ENCODE results near the gene ADAMTS2.

The ADAMTS2 gene

DNA sequence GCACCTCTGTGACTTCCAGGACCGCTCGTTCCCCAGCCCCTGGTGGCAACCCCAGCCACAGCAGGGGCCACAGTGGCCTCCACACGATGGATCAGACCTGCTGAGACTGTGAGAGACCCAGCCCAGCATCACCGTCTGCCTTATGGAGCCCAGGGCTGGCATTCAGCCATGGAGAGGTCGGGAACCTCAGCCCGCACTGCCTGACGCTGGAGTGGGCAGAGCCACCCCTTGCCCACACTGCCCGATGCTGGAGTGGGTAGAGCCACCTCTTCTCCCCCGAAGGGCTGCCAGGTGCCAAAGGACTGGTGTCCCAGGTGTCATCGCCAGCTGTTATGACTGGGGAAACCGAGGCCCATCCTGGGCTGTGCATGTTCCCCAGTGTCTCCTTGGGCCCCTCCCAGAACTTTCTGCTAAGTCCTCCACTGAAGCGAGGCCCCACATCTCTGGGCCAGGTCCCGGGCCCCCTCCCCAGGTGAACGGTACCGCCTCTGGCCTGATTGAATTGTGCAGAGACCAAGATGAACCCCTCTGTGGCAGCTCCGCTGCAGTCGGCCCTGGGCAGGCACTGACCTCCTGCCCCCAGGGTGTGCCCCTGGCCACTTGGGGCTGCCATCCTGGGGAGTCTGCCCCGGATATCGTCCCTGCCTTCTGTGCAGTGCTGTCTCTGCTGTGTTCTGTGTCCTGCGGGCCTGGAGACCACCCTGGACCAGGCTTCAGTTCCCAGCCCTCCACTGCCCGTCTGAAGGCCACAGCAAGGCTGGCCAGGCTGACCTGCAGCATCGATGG, 137.1 kb downstream of the ADAMTS2 start:
- no peak for DNase-seq

DNA sequence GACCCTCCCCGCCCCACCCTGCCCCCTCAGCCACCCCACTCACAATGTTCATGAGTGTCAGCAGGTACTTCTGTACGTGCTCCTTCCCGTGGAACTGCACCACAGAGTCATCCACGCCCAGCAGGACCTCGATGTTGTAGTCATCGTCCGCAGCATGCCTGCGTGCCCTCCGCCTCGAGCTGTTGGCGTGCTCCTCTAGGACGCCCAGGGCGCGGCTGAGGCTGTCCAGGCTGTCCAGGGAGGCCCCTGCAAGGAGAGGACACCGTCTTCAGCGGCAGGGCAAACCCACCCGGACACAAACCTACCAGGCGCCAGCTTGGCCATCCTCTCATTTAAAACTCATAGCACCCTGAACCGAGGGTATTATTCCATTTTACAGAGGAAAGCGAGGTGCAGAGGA, 137.8 kb downstream of the ADAMTS2 start:
- no peak for DNase-seq

DNA sequence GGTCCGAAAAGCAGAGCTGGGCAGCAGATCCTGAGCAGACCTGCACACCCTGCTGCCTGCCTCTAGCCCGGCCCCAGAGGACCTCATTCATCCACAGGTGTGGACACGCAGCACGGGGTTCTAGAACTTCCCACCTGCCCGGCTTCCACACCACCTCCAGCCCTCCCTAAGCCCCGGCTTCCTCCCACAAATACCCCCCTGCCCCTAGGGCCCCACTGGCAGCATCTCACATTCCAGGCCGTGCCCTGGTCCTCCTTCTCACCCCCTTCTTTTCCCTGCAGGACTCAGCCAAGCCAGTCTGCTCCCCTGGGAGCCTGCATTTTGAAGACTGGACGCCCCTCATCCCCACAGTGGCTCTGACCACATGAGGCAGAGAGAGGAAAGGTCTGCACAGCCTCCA, 138.9 kb downstream of the ADAMTS2 start:
- no peak for DNase-seq

DNA sequence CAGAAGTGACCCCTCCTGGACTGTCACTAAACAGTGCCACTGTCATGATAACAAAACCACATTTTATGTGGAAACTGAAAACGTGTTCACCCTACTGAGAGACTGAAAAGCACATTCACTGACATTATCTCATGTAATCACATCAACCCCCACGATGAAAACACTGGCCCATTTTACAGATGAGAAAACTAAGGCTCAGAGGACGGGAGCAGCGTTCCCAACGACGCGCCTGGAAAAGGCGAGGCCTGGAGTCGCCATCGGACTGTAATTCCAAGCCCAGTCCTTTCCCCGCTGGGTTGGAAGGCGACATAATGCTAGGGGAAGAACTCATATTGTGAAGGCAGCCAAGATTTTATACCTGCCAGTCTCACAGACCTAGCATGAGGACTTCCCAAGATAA, 140.0 kb downstream of the ADAMTS2 start:
- no peak for DNase-seq

DNA sequence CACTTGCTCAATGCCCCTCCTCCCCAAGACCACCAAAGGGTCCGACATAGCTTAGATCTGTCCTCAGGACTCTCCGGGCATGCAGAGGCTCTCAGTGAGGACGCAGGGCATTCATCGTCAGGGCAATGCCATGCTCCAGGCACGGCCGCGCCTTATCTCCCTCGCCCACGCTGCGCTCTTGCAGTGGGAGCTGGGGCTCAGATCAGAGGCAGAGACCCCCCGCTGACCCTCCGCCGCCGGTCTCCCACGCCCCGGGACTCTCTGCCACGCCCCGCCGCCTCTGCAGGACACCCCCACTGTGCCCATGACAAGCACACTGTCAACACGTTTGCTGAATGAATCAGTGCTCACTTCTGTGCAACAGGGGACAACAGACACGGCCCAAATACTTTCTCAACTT, 140.7 kb downstream of the ADAMTS2 start:
- DNase-seq, result no peak

DNA sequence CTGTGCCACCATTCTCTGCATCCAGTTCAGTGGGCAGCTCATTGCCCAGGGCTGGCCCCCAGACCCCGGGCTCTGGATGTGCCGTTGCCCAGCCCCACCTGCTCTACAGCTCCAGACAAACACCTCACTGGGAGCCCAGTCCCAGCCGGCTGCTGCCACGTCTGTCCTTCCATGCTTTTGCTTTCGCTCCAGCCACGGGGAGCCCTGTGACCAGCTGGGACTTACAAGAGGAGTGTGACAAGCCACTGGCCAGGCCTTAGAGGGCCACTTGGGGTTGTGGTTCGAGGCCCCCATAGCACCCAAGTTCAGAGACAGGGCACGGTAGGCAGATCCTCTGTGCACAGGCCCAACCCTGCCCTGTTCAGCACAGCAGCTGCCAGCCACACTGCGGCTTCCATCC, 142.0 kb downstream of the ADAMTS2 start:
- DNase-seq, result no peak

DNA sequence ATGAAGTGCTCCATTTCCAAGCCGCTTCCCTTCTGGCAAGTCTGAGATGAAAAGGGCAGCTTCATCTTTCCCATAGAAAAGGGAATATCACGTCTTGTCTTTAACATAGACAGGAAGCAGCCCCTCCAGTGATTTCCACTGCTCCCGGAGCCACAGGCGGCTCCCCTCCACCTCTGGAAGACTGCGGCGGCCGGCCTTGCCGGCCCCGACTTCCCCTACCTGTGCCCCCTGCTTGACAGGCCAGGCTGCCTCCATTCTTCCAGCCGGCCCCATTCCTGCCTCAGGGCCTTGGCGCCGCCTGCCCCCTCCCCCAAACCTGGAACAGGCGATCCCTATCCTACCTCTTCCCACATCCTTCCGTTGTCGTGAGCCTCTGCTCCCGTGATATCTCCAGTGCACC, 143.3 kb downstream of the ADAMTS2 start:
- DNase-seq, result no peak

DNA sequence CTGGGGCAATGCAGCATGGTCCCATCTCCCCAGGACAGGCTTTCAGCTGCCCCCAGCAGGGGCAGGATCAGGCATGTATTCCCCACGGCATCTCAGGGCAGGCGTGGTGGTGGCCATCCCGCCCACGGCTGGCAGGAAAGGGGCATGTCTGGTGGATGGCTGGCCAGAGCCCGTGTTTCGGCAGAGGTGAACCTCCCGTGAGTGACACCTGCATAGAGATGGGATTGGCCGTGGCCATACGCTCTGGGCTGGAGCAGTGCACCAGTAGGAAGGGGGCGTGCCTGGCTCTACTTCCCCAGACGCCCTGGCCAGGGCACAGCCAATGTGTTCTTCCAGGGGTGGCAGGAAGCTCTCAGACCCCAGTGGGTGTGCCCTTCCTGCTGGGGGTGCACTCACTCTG, 146.0 kb downstream of the ADAMTS2 start:
- no peak for DNase-seq

DNA sequence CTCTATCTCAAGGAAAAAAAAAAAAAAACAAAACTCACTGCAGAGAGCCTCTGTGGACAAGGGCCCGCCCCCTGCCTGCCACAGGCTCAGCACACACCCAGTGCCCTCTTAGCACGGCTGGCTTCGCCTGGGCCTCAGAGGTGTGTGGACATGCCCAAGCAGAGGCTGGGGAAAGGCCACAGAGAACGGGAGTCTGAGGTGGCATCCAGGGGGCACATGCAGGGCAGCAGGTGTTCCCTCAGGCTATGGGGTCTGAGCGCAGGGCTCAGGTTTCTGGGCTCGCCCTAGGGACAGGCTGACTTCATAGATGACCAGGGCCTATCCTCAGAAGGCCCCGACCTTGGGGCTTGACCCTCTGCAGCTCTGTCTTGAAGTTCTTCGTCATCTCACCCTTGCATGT, 146.4 kb downstream of the ADAMTS2 start:
- DNase-seq, result no peak

DNA sequence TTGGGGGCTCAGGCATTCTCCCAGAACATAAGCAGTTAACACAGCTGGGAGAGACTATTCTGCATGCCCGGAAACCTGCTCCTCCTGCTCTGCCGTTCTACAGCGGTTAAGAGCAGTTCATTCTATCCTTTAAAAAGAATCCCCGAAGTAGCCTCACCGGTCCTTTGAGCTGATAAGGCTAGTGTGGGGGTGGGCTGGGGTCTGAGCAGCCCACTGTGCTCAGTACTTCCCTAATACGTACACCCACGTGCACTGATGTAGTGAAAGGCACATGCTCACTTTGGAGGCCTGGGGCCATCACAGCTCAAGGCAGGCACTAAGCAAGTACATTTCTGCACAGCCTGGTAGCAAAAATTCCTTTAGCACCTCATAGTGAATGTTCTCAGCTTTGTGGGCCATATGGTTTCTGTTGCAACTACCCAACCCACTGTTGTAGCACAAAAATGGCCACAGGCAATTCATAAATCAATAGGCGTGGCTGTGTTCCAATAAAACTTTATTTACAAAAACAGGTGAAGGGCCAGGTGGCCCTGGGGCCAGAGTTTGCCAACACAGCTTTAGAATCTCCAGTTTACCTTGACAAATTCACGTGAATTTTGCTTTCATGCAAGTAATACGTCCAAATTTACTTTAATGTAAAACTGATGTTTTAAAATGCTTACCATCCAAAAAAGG, 148.7 kb downstream of the ADAMTS2 start:
- DNase-seq, result no peak

DNA sequence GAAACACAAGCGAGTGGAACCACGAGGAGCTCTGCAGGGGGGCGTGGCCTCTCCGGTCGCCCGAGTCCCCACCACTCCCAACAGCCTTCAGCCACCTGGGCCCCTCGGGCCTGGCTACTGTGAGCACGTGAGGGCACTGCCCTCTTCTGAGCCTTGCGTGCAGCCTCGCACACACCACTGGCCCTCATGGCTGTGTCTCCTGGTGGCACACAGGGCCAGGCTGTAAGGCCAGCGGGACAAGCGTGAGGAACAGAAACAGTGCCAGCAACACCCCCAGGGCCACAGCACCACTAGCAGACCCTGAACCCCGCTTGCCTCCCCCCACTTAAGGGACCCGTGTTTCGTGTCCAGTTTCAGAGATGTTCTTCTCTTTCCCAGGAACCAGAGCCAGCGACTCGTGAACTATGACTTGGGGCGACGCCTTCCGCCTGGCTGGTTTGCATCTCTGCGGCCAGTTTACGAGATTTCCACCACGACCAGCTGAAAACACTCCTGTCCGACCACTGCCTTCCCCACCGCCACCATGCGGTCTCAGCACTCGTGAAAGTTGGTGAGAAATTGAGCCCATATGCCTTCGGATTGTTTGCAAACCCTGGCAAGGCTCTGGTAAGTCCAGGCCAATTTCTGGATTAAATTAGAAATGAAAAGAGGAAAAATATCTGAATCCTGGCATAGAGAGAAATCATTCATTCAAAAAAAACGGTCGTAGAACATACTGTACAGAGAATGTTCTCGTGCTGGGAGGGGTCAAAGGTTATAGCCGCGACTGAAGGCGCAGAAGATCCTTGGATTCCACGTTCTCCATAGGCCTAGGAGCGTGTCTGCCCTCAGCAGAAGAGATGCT, 149.5 kb downstream of the ADAMTS2 start:
- no peak for DNase-seq

DNA sequence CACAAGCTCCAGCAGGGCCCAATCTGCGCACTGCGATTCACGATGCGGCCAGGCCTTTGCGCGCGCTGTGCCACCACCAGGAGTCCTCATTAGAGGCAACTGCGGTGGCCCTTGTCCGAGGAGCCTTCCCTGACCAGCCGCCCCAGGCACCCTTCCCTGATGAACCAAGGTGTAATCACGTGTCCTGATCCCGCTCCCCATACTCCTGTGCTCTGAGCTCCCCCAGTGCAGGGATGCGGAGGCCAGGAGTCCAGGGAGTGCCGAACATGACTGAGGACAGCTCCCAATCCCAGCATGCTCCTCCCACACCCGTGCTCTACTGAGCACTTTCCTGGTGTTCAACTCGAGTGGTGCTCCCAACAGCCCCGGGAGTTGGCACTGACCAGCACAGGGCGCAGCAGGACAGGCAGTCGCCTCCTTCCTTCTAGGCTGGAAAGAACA, 150.3 kb downstream of the ADAMTS2 start:
- DNase-seq, result no peak

DNA sequence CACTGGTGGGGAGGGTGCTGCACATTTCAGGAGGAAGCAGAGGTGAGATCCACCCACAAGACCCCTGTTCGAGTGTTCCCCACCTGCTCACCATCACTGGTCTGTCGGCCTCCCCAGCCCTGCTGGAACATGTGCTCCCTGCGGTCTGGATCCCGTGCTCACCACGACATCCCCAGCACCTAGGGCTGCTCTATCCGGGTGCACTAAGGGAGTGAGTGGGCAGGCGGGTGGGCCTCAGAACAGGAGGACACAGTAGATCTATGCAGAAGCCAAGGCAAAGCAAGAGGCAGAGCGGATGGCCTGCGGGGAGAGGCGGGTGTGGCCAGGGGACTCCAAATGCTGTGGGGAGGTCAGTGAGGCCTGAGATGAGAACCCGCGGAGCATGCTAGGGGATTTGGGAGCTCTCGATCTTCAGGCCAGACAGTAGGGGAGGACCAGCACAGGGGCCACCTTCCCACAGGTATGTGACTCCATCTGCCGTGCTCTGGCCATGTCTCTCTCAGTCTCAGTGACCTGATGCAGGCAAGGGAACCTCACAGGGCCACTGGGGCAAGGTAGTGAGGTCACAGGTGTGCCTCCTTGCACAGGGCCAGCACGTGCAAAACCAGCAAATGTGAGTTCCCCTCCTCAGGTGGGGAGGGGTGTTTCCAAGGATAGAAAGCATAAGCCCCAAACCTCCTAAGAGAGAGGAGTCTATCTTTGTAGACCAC, 150.9 kb downstream of the ADAMTS2 start:
- DNase-seq, result no peak

DNA sequence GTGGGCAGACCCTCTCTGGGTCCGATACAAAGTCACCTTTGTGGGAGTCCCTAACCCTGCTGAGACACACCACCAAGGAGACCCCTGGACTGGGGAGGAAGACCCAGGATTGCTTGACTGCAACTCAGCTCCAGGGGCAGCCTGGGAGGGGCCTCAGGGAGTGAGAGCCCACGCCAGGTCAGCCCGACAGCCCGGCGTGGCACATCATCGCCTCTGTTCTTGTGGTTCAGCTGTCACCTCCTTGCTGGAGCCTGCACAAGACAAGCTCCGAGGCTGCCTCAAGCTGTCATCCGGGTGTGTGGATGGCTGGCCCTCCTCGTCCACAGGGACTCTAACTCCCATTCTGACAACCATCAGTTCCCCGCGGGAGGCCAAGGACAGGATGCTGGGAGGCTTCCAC, 151.5 kb downstream of the ADAMTS2 start:
- DNase-seq, result no peak

DNA sequence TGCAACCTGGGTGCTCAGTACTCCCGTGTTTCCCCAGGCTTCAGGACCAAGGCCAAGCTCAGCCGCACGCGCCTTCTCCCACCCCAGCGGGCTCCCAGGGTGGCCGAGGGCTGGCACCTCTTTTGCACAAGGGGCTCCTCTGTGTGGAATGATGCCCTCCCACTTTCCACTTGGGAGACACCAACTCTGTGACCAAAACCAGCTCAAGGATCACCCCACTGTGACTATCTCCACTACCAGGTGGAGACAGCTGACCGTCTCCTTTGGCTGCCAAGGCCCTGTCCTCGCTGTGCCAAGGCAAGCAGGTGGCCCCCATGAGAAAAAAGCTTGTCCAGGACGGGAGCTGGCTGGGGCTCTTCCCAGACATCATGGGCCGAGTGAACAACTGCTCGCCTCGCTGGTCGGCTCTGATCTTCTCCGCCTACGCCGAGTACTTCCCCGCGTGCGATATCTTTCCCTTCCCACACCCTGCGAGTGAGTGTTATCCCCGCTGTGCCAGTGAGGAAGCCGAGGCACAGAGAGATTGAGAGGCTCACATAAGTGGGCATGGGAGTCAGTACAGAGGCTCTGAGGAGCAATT, 152.3 kb downstream of the ADAMTS2 start:
- DNase-seq, result no peak

DNA sequence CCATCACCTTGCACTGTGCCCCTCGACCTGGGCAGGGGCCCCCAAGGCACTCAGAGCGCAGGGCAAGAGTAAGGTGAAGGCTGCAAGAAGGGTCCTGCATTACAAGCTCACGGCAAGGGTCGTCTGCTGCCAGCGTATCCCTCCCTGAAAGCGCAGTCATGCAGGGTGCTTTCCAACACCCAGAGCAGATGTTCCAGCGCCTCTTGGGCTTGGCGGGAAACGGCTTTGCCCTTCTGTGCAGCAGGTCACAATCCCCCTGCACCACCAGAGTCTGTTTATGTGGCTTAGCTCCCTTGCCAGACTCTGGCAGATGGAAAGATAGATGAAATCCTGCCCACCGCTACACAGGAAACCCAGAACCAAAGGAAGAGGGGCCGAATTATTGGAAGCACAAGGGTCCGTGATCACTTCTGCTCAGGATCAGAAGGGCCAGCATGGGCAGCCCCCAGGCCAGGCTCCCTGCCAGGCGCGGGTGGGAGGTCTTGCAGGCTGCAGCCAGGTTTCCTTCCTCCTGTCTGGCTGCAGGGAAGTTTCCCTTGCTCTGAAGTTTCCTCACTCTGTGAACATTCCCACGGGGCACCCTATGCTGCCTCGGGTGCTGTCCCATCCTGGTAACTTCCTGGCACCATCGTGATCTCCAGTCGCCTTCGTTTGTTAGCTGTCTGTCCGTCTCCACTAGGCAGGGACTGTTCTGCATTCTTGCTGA, 152.9 kb downstream of the ADAMTS2 start:
- no peak for DNase-seq

DNA sequence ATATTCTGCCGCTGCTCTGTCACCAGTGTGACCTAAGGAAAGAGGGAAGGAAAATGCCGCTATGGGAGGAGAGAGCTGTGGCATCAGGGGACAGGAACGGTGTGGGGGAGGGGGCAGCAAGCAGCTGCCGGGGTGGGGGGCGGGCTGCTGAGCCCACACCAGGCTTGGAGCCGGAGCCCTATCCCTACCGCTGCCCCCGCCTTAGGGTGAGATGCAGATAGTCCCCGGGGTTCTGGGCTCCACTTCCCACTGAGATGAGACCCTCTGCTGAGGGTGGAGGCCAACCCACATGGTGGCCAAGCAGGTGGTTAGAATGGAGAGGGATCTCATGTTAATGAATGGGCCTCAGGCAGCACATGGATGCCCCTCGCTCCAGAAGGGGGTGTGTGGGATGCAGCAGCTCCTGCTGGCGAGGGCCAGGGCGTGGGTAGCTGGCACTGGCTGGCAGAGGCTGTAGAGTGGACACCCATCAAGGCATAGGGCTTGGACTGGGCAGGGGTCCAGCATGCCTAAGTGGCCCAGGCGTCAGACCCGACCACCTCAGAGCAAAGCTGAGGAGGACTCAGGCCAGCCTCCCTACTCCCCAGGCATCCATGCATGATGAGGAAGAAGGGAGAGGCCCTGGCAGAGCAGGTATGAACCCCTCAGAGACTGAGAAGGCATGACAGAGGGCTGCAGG, 153.6 kb downstream of the ADAMTS2 start:
- no peak for DNase-seq

DNA sequence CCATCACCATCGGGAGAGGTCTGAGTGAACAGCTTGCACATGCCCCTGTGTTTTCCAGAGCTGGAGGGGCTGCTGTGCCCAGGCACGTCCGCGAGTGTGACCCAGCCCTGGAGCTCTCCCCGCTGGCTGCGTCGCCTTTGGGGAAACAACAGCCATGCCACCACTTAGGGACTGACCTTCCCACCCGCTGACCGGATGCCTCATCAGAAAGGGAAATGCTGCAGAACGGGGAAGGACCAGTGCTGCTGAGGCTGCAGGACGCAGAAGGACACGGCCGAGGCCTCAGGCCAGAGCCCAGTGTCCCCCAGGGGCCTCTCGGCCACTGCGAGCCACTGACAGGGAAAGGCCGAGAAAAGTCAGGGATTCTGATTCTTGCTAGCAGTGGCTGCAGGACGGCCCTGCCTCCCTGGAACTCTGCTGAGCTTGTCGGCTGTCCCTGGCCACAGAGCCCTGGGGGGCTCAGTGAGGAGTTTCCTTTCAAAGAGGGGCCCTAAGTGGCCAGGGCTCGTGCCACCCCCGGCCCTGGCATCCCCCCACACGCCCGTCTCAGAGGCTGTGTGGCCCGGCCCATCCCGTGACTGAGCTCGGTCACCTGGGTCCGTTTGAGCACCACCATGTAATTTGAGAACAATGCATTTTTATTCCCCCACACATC, 154.3 kb downstream of the ADAMTS2 start:
- DNase-seq, result no peak

DNA sequence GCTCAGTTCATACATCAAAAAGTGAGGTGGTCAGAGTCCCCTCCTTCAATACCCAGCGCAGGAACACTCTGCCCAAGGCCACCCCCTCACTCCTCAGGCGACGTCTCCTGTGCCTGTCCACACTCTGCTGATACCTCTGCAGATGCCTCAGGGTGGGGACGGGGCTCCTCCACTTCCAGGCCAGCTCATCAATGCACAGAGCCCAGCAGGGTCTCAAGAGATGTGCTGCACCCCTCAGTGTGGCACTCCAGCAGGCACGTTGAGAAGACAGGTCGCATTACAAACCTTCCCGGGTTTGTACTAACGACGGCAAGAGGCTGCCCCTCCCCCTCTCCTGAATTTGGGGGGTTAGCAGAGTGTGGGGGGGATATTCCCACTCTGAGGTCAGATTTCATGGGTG, 156.6 kb downstream of the ADAMTS2 start:
- DNase-seq, result no peak

DNA sequence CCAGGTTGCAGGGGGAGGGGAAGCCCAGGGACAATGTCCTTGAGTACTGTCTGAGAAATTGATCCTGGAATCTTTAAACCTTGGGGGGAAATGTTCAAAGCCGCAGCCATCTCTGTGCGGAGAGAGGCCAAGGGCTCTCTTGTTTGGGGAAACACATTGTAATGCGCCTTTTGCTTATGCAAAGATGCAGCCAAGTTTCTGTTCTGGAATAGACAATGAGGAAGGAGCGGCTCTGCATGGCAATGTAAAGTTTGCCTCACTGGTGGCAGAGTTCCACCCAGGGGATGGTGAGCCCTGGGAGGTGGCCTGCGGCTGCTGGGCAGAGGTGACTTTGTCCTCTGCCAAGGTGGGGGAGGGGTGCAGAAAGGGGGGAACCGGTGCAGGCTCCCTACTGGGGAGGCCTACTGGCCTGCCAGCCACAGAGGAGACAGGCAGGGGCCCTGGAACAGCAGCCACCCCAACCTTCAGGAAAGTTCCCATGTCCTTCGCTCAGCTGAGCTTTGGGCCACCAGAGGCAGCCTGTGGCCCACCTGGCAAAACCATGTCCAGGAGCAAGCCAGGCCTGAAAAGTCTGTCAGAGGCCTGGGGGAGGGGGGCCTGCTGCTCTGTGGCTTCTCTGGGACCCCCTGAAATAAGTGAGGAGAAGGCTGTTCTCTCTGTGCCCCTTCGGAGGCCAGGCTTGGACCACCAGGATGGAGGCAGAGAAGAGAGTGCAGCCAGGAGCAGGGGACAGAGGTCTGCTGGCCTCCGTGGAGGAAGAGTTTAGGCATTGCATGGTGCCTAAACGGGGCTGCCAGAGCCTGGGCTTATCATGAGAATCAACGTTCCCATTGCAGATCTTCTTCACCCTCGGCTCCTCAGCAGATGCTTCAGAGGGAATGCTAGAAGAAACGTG, 157.3 kb downstream of the ADAMTS2 start:
- no peak for DNase-seq

Data from NCI-H526 treated with DMSO at 0.1 percent for 48 hours (cell line).